ENCODE results near the gene PLGRKT.
"Not testable (repeated sequence)": the region's sequence is repeated elsewhere in the genome, so short reads cannot be mapped to it uniquely, and the experiment has no call there.

PLGRKT gene

DNA sequence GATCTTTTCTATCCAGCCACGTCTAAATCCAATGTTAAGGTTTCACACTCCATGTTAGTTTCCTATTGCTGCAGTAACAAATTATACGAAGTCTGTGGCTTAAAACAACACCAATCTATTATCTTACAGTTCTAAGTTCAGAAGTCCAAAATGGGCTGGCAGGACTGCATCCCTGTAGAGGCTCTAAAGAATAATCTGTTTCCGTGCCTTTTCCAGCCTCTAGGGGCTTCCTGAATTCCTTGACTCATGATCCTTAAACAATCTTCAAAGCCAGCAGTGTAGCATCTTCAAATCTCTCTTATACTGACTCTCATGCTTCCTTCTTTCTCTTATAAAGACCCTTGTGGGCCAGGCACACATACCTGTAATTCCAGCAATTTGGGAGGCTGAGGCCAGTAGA lies 6.8 kb downstream of the PLGRKT start:
- no peak for DNase-seq (ENCODE audit: low read depth)

DNA sequence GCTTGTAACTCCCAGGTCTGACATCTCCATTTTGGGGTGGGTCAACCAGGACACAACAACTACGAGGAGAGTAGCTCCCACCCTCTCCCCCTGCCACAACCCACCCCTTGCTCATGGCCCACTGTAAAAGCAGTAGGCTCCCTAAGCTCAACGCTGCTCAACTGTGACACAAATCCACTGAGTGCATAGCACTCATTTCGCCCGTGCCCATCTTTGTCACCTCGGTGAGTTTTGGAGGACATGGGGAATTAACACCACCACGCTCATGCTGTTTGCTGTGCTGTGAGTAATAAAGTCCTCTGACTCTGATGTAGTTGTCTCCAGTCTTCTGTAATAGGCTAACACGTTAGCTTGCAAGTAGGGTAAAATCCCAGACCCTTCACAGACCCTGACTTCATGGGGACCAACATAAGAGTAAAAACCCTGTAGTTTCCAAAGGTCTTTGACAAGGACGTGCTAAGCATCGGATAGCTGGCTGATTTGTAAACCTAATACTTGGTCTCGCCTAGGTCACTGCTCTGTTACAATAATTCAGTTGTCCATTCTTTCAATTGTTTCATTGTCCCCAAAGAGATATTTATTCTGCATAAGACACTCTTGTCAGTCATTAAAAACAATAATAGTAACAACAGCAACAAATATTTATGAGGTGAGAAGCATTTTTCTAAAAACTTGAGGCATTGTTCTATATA lies 7.7 kb downstream of the PLGRKT start:
- no peak for DNase-seq (ENCODE audit: low read depth)

DNA sequence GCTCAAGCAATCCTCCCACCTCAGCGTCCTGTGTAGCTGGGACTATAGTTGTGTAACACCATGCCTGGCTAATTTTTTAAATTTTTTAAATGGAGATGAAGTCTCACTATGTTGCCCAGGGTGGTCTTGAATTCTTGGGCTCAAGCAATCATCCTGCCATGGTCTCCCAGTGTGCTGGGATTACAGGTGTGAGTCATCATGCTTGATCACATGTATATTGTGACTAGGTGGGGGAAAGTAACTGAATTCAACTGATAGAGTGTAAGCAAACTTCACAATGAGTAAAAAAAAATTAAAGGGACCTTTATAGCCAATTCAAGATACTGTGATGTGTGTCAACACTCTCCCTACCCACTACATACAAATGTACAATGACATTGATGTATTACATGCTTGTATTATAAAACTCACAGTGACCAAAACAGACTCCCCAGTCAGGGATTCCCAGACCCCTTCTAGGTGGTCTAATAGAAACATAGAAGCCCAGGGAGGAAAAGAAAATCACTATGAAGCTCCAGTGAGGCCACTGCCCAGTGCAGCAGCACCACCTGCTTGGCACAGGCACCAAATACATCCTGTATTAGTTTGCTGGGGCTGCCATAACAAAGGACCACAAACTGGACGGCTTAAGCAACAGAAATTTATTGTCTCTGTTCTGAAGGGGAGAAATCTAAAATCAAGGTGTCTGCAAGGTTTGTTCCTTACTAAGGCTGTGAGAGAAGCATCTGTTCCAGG lies 8.8 kb downstream of the PLGRKT start:
- no peak for DNase-seq (ENCODE audit: low read depth)

DNA sequence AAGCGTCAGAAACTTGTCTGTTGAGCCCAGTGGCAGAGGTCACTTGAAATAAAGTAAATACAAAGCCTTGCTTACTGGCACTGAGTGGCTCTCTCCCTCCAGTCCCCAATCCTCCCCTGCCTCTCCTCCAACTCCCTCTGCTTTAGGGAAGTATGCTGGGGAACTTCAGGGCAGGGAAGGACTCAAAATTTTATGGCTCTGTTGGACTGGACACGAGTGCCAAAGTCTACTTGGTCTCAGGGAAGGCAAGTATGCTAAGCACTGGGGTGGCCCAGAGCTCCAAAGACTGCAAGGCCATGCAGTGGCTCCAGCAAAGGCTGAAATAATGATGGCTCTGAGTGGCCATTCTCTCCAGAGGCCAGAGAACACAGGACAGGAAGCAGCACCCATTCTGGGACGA lies 9.6 kb downstream of the PLGRKT start:
- DNase-seq (ENCODE audit: low read depth) = no peak

DNA sequence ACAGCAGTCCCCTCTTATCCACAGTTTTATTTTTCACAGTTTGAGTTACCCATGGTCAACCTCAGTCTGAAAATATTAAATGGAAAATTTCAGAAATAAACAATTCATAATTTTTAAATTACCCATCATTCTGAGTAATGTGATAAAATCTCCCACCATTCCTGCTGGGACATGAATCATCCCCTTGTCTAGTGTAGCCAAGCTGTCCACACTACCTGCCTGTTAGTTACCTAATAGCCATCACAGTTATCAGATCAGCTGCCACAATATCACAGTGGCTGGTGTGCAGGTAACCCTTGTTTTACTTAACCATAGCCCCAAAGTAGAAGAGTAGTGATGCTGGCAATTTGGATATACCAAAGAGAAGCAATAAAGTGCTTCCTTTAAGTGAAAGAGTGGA lies 10.7 kb downstream of the PLGRKT start:
- no peak for DNase-seq (ENCODE audit: low read depth)

DNA sequence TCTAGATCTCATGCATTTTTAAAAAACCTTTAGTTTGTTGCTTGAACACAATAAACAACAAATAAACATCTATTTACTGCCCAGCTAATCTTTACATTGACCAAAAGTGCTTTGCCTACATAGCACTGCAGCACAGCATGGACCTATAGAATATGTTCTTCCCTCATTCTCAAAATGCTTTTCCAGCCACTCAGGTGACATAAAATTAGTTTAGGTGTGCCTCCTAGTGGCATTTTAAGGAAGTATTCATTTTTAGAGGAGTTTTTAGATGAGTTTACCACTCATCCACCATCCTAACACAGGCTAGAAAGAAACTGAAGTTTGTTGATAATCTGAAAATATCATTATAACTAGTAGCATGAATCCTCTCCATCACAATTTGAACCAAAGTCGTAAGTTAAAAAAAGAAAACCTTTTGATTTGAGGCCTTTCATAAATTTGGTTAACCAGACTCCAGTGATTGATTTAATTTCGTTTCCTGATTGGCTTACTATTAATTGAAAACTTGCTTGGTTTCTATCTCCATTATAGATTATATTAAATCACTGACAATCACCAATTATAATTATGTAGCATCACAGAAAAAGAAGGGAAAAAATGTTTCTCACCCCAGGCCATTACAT lies 12.6 kb downstream of the PLGRKT start:
- no peak for DNase-seq (ENCODE audit: low read depth)

DNA sequence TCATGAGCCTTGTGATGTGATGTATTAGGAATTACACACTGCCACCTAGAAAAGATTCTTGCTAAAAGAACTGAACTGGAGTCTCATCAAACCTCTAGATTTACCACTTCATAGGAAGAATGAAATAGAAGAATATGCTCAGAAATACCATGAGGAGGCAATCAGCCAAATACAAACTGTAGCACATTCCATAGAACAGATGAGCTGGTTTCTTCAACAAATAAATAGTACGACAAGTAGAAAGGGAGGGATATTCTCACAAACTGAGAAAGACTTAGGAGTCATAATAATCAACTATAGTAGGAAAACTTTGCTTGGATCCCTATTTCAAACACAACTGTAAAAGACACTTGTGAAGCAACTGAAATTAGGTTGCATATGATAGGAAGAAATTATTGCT lies 15.4 kb downstream of the PLGRKT start:
- no peak for DNase-seq (ENCODE audit: low read depth)

DNA sequence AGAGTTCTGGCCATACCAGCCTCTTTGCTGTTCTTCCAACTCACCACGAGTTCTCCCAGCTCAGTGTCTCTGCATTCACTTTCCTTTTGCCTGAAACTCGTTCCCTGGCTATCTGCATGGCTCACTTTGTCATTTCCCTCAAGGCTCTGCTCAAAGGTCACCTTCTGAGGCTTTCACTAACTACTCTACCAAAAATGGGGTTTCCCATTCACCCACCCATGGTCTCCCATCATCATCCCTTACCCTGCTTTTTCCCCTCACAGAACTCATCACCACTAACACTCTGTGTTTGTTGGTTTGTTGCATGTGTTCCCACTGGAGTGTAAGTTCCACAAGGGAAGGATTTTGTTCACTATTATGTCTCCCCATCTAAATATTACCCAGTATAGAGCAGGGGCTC lies 16.6 kb downstream of the PLGRKT start:
- no peak for DNase-seq (ENCODE audit: low read depth)

DNA sequence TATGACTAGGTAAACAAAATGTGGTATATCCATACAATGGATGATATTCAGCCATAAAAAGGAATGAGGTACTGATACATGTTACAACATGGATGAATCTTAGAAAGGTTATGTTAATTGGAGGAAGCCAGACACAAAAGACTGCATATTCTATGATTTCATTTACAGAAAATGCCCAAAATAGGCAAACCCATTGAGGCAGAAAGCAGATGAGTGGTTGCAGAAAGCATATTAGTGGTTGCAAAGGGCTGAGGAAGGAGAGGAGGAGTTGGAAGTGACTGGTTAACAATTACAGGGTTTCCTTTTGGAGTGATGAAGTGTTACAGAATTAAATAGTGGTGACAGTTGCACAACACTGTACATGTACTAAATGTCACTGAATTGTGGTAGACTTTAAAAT lies 17.7 kb downstream of the PLGRKT start:
- DNase-seq (ENCODE audit: low read depth) = no peak

DNA sequence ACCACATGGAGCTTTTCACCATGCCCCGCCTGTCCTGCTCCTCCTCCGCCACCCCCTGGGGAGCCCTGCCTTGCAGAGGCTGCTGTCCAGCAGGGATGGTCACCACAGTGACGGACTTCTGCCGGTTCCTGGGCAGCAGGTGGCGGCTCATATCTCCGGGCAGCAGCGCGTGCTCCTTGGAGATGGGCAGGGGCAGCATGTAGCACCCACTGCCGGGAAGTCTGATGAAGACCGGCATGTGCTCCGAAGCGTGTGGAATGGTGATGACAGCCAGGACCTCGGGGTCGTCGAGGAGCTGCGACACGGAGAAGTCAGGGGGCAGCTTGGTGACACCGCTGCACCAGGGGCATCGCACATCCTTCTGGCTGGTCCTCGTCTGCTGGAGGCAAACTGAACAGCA lies 19.2 kb downstream of the PLGRKT start:
- no peak for DNase-seq (ENCODE audit: low read depth)

DNA sequence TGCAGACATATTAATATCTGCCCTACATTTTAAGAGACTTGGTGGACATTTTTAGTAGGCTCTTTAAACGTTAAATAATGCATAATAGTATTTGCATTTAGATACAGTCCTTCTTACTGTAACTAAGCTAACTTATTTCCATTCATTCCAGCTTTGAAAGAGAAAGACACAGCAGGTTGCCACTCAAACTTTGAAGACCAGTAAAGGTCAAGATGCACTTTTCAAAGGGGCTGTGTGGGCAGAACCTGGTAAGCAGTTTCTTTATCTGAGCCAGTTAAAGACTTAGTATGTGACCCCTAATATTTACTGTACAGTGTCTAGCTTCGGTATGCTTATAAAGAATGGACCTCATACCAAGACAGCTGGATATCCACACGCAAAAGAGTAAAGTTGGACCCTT lies 20.8 kb downstream of the PLGRKT start:
- DNase-seq (ENCODE audit: low read depth) = no peak

DNA sequence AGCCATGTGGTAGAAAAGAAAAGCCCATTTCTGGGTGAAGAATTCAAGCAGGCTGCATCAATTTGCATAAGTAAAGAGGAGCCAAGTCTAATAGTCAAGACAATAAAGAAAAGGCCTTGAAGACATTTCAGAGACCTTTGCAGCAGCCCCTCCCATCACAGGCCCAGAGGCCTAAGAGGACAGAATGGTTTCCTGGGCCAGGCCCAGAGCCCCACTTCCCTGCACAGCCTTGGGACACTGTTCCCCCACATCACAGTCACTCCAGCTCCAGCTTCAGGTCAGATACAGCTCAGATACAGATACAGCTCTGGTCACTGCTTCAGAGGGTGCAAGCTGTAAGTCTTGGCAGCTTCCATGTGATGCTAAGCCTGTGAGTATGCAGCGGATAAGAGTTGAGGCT lies 29.1 kb downstream of the PLGRKT start:
- no peak for DNase-seq (ENCODE audit: low read depth)

DNA sequence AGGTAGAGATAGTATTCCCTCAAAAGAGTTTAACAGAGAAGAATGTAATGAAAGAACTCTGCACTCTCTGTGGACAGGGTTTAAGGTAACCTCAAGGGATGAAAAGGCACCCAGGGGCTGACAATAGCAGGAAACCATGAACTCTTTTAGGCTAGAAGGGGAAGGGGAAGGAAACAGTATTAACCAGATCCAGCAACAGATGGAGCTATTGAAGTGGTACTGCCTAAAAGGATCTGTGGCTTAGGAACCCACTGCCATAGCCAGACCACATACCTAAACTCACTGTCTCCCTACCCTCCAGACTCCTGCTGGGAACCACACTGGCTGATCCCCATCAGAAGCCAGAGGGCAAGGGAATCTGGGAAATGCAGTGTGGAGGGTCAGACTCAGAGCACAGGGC lies 35.5 kb downstream of the PLGRKT start:
- DNase-seq (ENCODE audit: low read depth) = no peak

DNA sequence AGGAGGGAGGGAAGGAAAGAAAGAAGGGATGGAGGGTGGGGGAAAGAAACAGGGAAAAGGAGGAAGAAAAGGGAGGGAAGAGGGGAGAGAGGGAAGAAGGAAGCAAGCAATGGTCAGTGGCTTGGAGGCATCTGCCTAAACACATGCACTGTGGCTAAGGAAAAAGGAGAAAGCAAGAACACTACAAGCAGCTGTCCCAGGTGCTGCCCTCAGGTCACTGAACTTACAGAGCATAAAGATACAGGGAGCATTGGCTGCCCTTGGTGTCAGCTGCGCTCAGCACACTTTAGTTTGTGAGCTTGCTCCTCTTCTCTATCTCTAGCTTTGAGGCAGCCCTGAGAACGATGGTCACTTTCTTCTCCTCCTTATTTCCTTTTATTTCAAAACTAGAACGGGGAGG lies 40.2 kb downstream of the PLGRKT start:
- DNase-seq (ENCODE audit: low read depth) = not testable (repeated sequence)

DNA sequence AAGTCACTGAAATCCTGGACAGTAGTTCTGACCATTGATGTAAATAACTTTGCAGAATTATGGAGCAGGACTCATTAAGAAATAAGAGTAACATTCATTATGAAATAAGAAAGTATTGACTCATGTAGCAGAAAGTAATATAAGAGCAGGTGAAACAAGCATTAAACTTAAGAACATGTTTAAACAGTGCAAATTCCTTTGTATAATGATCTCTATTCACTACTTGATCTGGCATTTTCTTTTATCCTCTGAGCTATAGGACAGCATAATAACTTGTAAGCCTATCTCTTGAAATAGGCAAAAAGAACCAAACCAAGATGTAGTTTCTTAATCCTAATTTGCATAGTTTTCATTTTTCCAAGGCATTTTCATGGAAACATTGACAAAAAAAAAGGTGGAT lies 42.3 kb downstream of the PLGRKT start:
- no peak for DNase-seq (ENCODE audit: low read depth)

DNA sequence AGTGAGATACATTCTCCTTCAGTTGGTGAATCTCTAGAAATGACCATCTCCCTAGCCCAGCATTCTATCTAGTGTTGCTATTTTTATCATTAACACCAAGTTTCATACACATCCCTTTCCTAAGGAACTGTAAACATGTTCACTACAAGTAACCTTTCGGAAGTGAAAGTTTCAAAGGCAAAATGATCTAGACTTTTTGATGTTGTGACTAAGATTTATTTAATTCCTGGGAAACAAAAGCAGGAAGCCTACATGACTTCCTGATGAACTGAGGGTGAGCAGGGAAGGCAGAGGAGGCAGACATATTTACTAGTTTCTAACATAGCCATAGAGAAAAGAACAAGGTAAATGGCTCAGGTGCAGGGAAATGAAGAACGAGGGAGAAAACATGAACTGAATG lies 43.7 kb downstream of the PLGRKT start:
- not testable (repeated sequence) for DNase-seq (ENCODE audit: low read depth)

DNA sequence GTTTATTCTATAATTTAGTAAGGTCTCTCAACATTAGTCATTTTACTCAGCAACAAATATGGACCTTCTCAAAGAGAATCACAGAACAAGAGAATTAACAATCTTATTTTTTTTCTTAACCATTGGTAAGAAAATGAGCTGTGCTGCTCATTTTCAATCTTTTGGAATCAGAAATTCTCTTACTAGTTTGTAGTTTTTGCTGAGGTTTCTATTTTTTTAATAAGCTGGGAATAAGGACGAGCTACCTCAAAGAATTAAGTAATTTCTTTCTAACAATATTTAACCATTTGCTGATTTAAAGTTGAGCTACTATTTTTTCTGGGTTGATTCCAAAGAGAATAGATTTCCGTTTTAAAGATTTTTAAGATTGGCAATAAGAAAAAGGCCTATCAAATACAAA lies 44.2 kb downstream of the PLGRKT start:
- DNase-seq (ENCODE audit: low read depth) = no peak

DNA sequence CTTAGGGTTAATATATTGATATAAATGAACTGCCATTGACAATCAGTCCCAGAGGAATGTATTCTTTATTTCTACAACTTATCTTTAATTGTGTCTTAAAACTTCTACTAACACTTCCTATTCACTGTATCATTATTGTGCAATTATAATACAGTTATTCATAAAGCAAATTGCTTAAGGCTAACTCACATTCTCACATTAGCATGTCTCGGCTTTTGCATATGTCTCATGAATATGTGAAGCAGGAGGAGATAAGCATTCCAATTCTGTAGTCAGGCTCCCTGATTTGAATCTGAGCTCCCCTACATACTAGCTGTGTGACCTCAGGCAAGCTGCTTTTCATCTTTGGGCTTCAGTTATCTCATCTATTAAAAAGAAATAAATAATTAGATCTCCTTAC lies 45.4 kb downstream of the PLGRKT start:
- DNase-seq (ENCODE audit: low read depth) = no peak

DNA sequence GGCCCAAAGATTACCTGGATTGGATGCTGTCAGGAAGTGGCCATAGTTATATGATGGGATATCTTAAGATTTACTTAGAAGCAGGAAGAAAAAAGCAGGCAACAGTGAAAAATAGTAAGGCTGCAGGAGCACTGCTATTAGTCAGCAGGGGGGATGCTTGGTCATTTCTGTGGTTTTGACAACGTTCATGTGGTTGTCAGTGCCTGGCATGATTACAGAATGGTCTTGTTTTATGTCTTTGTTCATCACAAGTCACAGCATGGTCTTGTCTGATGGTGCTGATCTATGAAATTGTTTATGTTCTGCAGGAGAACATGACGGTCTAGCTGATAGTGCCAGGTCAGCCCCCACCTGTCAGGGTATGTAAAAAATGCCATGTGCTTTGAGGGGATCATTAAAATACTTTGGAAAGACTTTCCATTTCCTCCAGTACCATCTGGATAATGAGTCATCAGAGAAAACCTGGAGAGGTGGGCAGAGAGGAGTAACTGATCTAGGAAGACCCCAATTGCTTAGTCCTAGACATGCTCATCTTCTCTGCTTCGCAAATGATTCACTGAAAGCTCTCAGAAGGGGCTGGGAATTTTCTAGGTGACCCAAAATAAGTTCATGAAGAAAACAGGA lies 48.5 kb downstream of the PLGRKT start:
- DNase-seq (ENCODE audit: low read depth) = peak; percentile 90

DNA sequence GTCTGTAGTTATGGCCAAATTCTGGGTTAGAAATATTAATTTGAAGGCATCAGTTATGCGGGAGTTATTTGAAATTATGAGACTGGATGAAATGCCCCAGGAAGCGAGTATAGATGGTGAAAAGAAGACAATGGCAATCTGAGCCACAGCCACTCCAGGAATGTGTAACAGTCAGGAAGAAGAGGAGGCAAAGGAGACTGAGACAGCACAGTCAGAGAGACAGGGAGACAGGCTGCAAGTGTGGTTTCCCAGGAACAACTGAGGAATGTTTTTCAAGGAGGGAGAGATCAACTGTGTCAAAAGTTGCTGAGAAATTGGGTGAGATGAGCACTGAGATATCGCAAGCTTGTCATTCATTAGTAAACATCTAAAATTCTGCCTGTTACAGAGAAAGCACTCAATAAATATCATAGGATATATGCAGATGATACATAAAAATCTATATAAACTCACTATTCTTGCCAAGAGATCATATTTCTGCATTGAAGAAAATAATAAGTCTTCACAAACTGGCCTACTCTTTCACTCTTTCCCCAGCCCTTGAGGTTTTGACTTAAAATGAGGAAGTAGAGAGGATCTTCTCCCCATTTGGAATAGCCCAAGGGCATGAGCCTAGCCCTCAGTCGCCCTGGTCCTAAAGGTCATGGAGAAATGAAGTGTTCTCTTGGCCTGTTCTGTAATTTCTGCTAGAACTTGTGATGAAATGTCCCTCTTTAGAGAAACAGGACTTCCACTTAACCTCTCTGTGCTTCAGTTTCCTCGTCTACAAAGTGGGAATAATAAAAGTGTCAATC lies 49.5 kb downstream of the PLGRKT start:
- no peak for DNase-seq (ENCODE audit: low read depth)

DNA sequence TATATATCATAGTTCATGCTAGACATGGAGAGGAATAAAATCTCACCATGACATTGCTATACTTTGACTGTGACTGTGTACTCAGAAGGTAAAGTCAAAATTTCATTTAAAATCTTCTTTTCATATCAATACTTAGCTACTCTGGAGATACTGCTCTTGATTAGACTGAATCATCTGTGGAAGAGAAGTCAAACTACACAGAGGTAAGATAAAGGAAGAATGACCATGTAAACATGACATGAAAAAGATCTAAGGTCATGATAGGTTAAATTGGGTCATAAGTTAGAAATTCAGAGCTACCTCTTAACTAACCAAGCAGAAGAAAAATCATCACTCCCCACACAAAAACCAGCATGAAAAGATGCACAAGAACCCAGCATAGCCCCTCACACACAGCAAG lies 53.3 kb downstream of the PLGRKT start:
- DNase-seq (ENCODE audit: low read depth) = no peak

DNA sequence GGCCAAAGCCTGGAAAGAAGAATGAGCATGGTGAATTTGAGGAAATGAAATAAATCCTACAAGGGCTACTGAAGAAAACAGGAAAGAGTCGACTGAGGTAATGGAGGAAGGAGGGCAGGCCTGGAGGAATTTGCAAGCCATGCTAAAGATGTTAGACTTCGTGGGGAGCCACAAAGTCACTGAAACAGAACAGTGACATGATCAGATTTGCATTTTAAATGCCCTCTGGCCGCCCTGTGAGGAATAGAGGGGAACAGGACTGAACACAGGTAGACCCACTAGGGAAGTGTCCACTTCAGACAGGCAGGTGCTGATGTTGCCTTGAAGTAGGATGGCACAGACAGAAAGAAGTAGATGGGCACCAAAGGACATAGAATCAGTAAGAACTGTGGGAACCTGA lies 55.2 kb downstream of the PLGRKT start:
- DNase-seq (ENCODE audit: low read depth) = no peak

Data from non-pigmented ciliary epithelial cell (primary cell).